Liver (tissue), 9 donors: ENCODE measurements around the gene KLK15. TPM values are rescaled to one million over a fixed set of nuclear protein-coding genes. Genes with fewer than 3 reads are reported as not detected.

ENCODE experiments used
- DNase-seq: peaks from one replicate; pipeline ENCODE4 v3.0.0-alpha.2; 2017; ENCODE audit warnings: low spot score
- H3K27ac ChIP-seq, 2 donors: one replicate each; pipeline ENCODE4 v1.7.0; 2013; ENCODE audit warnings: inconsistent platforms in 2 of 2, low read length in 2 of 2, control low read depth in 1 of 2, low read depth in 1 of 2, mild to moderate bottlenecking in 1 of 2
- H3K27me3 ChIP-seq, 4 donors: one replicate each; pipeline versions ENCODE4 v1.6.1 to v1.7.0; 2013; ENCODE audit warnings: low read length in 3 of 4, inconsistent platforms in 1 of 4, mild to moderate bottlenecking in 1 of 4, moderate library complexity in 1 of 4; ENCODE audit not compliant: control insufficient read depth in 4 of 4, insufficient read depth in 4 of 4
- H3K36me3 ChIP-seq, 4 donors: one replicate each; pipeline versions ENCODE4 v1.6.1 to v1.7.0; 2013; ENCODE audit warnings: low read length in 3 of 4, mild to moderate bottlenecking in 3 of 4, low read depth in 1 of 4, moderate library complexity in 1 of 4; ENCODE audit not compliant: control insufficient read depth in 4 of 4, insufficient read depth in 3 of 4
- H3K4me1 ChIP-seq, 4 donors: one replicate each; pipeline versions ENCODE4 v1.6.1 to v1.7.0; 2013; ENCODE audit warnings: low read length in 3 of 4, mild to moderate bottlenecking in 3 of 4, moderate library complexity in 1 of 4; ENCODE audit not compliant: control insufficient read depth in 4 of 4, insufficient read depth in 4 of 4
- H3K4me3 ChIP-seq, 3 donors: one replicate each; pipeline versions ENCODE4 v1.6.1 to v1.7.0; 2013; ENCODE audit warnings: low read length in 3 of 3, control low read depth in 1 of 3, low read depth in 1 of 3, mild to moderate bottlenecking in 1 of 3
- H3K9ac ChIP-seq, 2 donors: one replicate each; pipeline ENCODE4 v1.7.0; 2013; ENCODE audit warnings: low read length in 2 of 2, mild to moderate bottlenecking in 2 of 2, moderate library complexity in 2 of 2, control low read depth in 1 of 2, low read depth in 1 of 2
- H3K9me3 ChIP-seq, 4 donors: one replicate each; pipeline versions ENCODE4 v1.6.1 to v1.7.0; 2013; ENCODE audit warnings: low read length in 3 of 4; ENCODE audit not compliant: control insufficient read depth in 4 of 4
- EGR1 ChIP-seq, 2 donors: IDR thresholded peaks; 2 replicates each; pipeline ENCODE4 v1.6.1; 2016 to 2018; ENCODE audit warnings: antibody characterized with exemption in 2 of 2, low read depth in 2 of 2
- FOXA1 ChIP-seq: IDR thresholded peaks from 2 replicates; pipeline ENCODE4 v1.6.1; 2016; ENCODE audit warnings: antibody characterized with exemption
- FOXA2 ChIP-seq: IDR thresholded peaks from 2 replicates; pipeline ENCODE4 v1.6.1; 2016; ENCODE audit warnings: antibody characterized with exemption
- HNF4G ChIP-seq: IDR thresholded peaks from 2 replicates; pipeline ENCODE4 v1.6.1; 2016; ENCODE audit warnings: antibody characterized with exemption
- JUND ChIP-seq, 2 donors: IDR thresholded peaks; 2 replicates each; pipeline ENCODE4 v1.6.1; 2016; ENCODE audit warnings: antibody characterized with exemption in 2 of 2
- NR2F2 ChIP-seq: IDR thresholded peaks from 2 replicates; pipeline ENCODE4 v1.6.1; 2016; ENCODE audit warnings: antibody characterized with exemption
- RAD21 ChIP-seq, 2 donors: IDR thresholded peaks; 2 replicates each; pipeline ENCODE4 v1.6.1; 2016; ENCODE audit warnings: antibody characterized with exemption in 2 of 2, mild to moderate bottlenecking in 2 of 2
- RXRA ChIP-seq, 2 donors: IDR thresholded peaks; 2 replicates each; pipeline ENCODE4 v1.6.1; 2017 to 2018; ENCODE audit warnings: antibody characterized with exemption in 2 of 2, mild to moderate bottlenecking in 1 of 2
- SP1 ChIP-seq: IDR thresholded peaks from 2 replicates; pipeline ENCODE4 v1.6.1; 2018; ENCODE audit warnings: antibody characterized with exemption, mild to moderate bottlenecking
- TAF1 ChIP-seq: conservative IDR thresholded peaks from 2 replicates; pipeline ENCODE4 v1.6.1; 2016; ENCODE audit warnings: antibody characterized with exemption, mild to moderate bottlenecking
- YY1 ChIP-seq: IDR thresholded peaks from 2 replicates; pipeline ENCODE4 v1.6.1; 2016; ENCODE audit warnings: antibody characterized with exemption, mild to moderate bottlenecking
- WGBS: extraction: QIAGEN DNeasy Blood & Tissue Kit; methylation state at CpG from one replicate; pipeline ENCODE4 v1.1.7; 2013; 5-methylcytosine and 5-hydroxymethylcytosine counted together
- polyA plus RNA-seq, 2 donors: library from polyadenylated mRNA; stranded (reverse) in 1 of 2; unstranded in 1 of 2; fragments of 200-250 nt in 1 of 2; fragments of >200 nt in 1 of 2; fragmentation: Nextera tagmentation in 1 of 2; extraction: Ambion mirVana in 1 of 2; gene quantifications; one replicate each; pipeline versions ENCODE4 v1.2.1 to v1.2.3, GENCODE V29; 2013 to 2015
- total RNA-seq, 2 donors: library from RNA; depleted of rRNA; stranded (reverse); fragments of >200 nt; gene quantifications; one replicate each; pipeline ENCODE4 v1.2.3, GENCODE V29; 2014
- TF ChIP-seq, protein P1 (sequence below): IDR thresholded peaks from 2 replicates; pipeline ENCODE4 v1.6.1; 2016; ENCODE audit warnings: antibody characterized with exemption
- TF ChIP-seq, protein P2 (sequence below): fragments of 150-350 bp; IDR thresholded peaks from 2 replicates; pipeline ENCODE4 v1.5.1; 2017; ENCODE audit warnings: improper control_type of control experiment, low read depth, low read length; ENCODE audit not compliant: missing input control
- TF ChIP-seq, protein P3 (sequence below): IDR thresholded peaks from 2 replicates; pipeline ENCODE4 v1.6.1; 2016; ENCODE audit warnings: antibody characterized with exemption
- TF ChIP-seq, protein P4 (sequence below): IDR thresholded peaks from 2 replicates; pipeline ENCODE4 v1.6.1; 2016; ENCODE audit warnings: antibody characterized with exemption
- TF ChIP-seq, protein P5 (sequence below): IDR thresholded peaks from 2 replicates; pipeline ENCODE4 v1.6.1; 2016; ENCODE audit warnings: antibody characterized with exemption, mild to moderate bottlenecking
- donor health status: healthy.
- donor health status: healthy.
- donor health status: healthy.
- donor health status: healthy.
- donor health status: healthy.

KLK15 gene
- total and polyA plus RNA-seq, 4 donors = not detected

- TF ChIP-seq, protein P1, sequence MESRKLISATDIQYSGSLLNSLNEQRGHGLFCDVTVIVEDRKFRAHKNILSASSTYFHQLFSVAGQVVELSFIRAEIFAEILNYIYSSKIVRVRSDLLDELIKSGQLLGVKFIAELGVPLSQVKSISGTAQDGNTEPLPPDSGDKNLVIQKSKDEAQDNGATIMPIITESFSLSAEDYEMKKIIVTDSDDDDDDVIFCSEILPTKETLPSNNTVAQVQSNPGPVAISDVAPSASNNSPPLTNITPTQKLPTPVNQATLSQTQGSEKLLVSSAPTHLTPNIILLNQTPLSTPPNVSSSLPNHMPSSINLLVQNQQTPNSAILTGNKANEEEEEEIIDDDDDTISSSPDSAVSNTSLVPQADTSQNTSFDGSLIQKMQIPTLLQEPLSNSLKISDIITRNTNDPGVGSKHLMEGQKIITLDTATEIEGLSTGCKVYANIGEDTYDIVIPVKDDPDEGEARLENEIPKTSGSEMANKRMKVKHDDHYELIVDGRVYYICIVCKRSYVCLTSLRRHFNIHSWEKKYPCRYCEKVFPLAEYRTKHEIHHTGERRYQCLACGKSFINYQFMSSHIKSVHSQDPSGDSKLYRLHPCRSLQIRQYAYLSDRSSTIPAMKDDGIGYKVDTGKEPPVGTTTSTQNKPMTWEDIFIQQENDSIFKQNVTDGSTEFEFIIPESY = no peak
Observed at GRCh38 chr19:50829801-50830200, 3.6 kb downstream of the KLK15 start (continued).

DNA sequence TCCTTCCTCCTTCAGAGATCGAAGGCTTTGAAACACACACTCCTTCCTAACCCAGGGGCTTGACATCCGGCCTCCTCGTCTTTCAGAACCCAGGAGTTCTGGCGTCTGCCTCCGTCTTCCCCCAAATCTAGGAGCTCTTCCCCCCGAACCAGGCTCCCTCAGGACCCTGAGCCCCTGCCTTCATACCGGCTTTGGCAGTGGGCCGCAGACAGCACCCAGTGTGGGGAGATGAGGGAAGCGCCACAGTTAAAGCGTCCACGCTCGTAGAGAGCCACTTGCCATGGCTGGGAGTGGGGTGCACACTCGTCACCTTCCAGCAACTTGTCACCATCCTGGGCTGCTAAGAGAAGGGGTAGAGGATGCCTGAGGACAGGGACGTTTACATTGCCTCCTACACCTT, 5.9 kb downstream of the KLK15 start:
- WGBS = 75% methylated on average over 14 of the region's 14 CpGs
- Histone ChIP-seq H3K27ac (no peak overlapping the region), H3K27me3 (peaks cover 0 to 4% (median 2%) of the 10 kb centered on the region in 4 donors), H3K36me3 (no peaks in the 10 kb centered on the region), H3K4me1 (no peaks in the 10 kb centered on the region), H3K9me3 (no peaks in the 10 kb centered on the region), H3K9ac (no peak overlapping the region), H3K4me3 (no peak overlapping the region)
- TF ChIP-seq NR2F2 (no peak), FOXA2 (no peak), YY1 (no peak), FOXA1 (no peak), RAD21 (IDR thresholded peaks at IDR 0.05) (no peak), EGR1 (IDR thresholded peaks at IDR 0.05; ENCODE audit: low read depth in 2 of 2) (no peak), RXRA (IDR thresholded peaks at IDR 0.05) (no peak), TAF1 (no peak)
- TF ChIP-seq, protein P2, sequence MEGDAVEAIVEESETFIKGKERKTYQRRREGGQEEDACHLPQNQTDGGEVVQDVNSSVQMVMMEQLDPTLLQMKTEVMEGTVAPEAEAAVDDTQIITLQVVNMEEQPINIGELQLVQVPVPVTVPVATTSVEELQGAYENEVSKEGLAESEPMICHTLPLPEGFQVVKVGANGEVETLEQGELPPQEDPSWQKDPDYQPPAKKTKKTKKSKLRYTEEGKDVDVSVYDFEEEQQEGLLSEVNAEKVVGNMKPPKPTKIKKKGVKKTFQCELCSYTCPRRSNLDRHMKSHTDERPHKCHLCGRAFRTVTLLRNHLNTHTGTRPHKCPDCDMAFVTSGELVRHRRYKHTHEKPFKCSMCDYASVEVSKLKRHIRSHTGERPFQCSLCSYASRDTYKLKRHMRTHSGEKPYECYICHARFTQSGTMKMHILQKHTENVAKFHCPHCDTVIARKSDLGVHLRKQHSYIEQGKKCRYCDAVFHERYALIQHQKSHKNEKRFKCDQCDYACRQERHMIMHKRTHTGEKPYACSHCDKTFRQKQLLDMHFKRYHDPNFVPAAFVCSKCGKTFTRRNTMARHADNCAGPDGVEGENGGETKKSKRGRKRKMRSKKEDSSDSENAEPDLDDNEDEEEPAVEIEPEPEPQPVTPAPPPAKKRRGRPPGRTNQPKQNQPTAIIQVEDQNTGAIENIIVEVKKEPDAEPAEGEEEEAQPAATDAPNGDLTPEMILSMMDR = no peak
- TF ChIP-seq, protein P3, sequence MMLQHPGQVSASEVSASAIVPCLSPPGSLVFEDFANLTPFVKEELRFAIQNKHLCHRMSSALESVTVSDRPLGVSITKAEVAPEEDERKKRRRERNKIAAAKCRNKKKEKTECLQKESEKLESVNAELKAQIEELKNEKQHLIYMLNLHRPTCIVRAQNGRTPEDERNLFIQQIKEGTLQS = no peak
- TF ChIP-seq, protein P1 = no peak
- TF ChIP-seq, protein P4, sequence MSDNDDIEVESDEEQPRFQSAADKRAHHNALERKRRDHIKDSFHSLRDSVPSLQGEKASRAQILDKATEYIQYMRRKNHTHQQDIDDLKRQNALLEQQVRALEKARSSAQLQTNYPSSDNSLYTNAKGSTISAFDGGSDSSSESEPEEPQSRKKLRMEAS = no peak
- no peak for DNase-seq

DNA sequence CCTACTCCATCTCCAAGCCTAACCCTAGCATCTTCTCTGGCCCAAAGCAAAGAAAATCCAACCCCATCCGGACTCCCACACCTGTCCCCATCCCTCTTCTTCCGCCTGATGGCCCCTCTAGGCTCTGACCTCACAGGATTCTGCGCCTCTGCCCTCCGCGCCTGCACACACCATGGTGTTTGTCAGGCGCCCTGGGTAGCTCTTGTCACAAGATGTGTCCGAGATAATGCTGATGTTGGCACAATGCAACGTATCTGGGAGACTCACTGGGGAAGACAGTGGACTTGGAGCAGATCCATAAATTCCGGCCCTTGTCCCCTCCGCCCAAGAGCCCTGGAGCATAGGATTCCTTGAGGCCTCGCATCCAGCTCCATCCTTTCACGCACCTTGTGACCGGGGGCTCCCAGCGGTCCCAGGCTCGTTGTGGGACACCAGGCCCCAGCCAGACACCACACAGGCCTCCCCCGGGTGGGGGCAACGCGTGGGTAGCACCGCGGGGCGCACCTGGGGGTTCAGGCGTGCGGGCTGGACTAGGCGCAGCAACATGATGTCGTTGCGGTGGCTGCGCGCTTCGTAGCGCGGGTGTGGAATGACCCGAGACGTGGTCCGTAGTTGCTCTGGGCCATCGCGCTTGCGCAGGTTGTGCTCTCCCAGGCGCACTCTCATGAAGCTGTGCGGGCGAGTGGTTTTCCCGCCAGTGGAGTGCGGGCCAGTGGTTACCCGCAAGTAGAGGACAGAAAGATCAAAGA, 6.7 kb downstream of the KLK15 start:
- no peak overlapping the region for H3K4me3 ChIP-seq
- H3K4me1 ChIP-seq = no peaks in the 10 kb centered on the region
- peaks cover 0 to 6% (median 2%) of the 10 kb centered on the region in 4 donors for H3K27me3 ChIP-seq
- H3K36me3 ChIP-seq = no peaks in the 10 kb centered on the region
- H3K9me3 ChIP-seq = no peaks in the 10 kb centered on the region
- H3K9ac ChIP-seq = no peak overlapping the region
- 71% methylated on average over 43 of the region's 43 CpGs for WGBS
- no peak for DNase-seq
- H3K27ac ChIP-seq = no peak overlapping the region
- TF ChIP-seq RXRA (IDR thresholded peaks at IDR 0.05) (no peak), YY1 (no peak), NR2F2 (no peak), FOXA1 (no peak), SP1 (no peak), JUND (IDR thresholded peaks at IDR 0.05) (no peak), HNF4G (no peak), TAF1 (no peak)
- TF ChIP-seq, protein P2 = no peak
- TF ChIP-seq, protein P3 = no peak
- TF ChIP-seq, protein P5, sequence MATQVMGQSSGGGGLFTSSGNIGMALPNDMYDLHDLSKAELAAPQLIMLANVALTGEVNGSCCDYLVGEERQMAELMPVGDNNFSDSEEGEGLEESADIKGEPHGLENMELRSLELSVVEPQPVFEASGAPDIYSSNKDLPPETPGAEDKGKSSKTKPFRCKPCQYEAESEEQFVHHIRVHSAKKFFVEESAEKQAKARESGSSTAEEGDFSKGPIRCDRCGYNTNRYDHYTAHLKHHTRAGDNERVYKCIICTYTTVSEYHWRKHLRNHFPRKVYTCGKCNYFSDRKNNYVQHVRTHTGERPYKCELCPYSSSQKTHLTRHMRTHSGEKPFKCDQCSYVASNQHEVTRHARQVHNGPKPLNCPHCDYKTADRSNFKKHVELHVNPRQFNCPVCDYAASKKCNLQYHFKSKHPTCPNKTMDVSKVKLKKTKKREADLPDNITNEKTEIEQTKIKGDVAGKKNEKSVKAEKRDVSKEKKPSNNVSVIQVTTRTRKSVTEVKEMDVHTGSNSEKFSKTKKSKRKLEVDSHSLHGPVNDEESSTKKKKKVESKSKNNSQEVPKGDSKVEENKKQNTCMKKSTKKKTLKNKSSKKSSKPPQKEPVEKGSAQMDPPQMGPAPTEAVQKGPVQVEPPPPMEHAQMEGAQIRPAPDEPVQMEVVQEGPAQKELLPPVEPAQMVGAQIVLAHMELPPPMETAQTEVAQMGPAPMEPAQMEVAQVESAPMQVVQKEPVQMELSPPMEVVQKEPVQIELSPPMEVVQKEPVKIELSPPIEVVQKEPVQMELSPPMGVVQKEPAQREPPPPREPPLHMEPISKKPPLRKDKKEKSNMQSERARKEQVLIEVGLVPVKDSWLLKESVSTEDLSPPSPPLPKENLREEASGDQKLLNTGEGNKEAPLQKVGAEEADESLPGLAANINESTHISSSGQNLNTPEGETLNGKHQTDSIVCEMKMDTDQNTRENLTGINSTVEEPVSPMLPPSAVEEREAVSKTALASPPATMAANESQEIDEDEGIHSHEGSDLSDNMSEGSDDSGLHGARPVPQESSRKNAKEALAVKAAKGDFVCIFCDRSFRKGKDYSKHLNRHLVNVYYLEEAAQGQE = no peak
